HPDE6-E6E7 (cell line): ENCODE results near the gene VIP.
A peak's percentile ranks its signal among the peaks of the same experiment; 100 is the strongest.
"Not testable (repeated sequence)": the region's sequence is repeated elsewhere in the genome, so short reads cannot be mapped to it uniquely, and the experiment has no call there.

ENCODE experiments used
- DNase-seq: peaks from one replicate; pipeline ENCODE4 v3.0.0; 2011; ENCODE audit warnings: missing footprints; ENCODE audit errors: extremely low spot score

Gene VIP

GRCh38 chr6:152750694-152751093, at the start of gene VIP:
Gene VIP (plus strand): TSS chr6:152750797. CDS start chr6:152752178, 1,381 bp downstream.
- DNase-seq: peak; percentile 26

GRCh38 chr6:152701081-152701862, 49.3 kb upstream of the VIP start:
- no peak for DNase-seq

GRCh38 chr6:152701863-152702401, 48.7 kb upstream of the VIP start:
- no peak for DNase-seq

GRCh38 chr6:152703750-152704149, 46.8 kb upstream of the VIP start:
- not testable (repeated sequence) for DNase-seq

- no peak for DNase-seq
Observed at GRCh38 chr6:152705327-152705726, 45.3 kb upstream of the VIP start.

GRCh38 chr6:152716322-152716721, 34.3 kb upstream of the VIP start:
- no peak for DNase-seq

- DNase-seq: peak; percentile 34
Observed at GRCh38 chr6:152720974-152721373, 29.6 kb upstream of the VIP start.

- no peak for DNase-seq
Observed at GRCh38 chr6:152721956-152722355, 28.6 kb upstream of the VIP start.

GRCh38 chr6:152723398-152723797, 27.2 kb upstream of the VIP start:
- DNase-seq: peak; percentile 21

GRCh38 chr6:152726313-152726712, 24.3 kb upstream of the VIP start:
- DNase-seq: no peak

GRCh38 chr6:152727507-152727906, 23.1 kb upstream of the VIP start:
- no peak for DNase-seq

GRCh38 chr6:152734630-152735029, 16.0 kb upstream of the VIP start:
- no peak for DNase-seq

- DNase-seq: no peak
Observed at GRCh38 chr6:152736687-152737273, 13.8 kb upstream of the VIP start.

GRCh38 chr6:152745509-152746171, 5.0 kb upstream of the VIP start:
- DNase-seq: no peak

- DNase-seq: peak; percentile 81
Observed at GRCh38 chr6:152746172-152746553, 4.4 kb upstream of the VIP start.

GRCh38 chr6:152748843-152749242, 1.8 kb upstream of the VIP start:
- no peak for DNase-seq

- no peak for DNase-seq
Observed at GRCh38 chr6:152749336-152749735, 1.3 kb upstream of the VIP start.

GRCh38 chr6:152765331-152765730, 14.7 kb downstream of the VIP start:
- DNase-seq: no peak

GRCh38 chr6:152769159-152769558, 18.6 kb downstream of the VIP start:
- no peak for DNase-seq

GRCh38 chr6:152769993-152770392, 19.4 kb downstream of the VIP start:
- DNase-seq: no peak

GRCh38 chr6:152771061-152771687, 20.6 kb downstream of the VIP start:
- DNase-seq: no peak

GRCh38 chr6:152775428-152775827, 24.8 kb downstream of the VIP start:
- no peak for DNase-seq
